ENCODE results near the gene LTBP1.

LTBP1 gene

DNA sequence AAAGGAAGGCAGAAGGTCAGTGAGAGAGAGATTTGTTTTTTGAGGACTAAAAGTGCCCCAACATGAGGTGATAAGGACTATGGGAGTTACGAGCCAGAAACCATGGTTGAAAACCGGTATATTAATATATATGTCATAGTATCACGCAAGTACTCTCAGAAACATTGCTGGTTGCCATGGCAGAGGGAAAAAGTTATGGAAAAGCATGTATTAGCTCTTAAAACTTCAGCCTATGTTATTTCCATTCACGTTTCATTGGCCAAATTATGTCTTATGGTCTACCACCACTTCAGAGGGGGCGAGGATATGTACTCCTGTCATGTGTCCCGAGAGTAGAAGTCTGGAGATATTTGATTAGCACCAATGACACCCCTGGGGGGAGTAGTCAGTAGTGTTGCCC is 125.9 kb downstream of the LTBP1 start:
- no peak overlapping the region for H3K27ac ChIP-seq (ENCODE audit: low read length)
- no peaks in the 10 kb centered on the region for H3K9me3 ChIP-seq (ENCODE audit: control insufficient read depth, low read depth, low read length)
- no peaks in the 10 kb centered on the region for H3K4me1 ChIP-seq (ENCODE audit: control insufficient read depth, low read depth, low read length)
- H3K4me3 ChIP-seq (ENCODE audit: low read length), result no peak overlapping the region
- H3K36me3 ChIP-seq (ENCODE audit: control insufficient read depth, low read depth, low read length), result no peaks in the 10 kb centered on the region
- no peak overlapping the region for H3K9ac ChIP-seq (ENCODE audit: low read length)
- no peaks in the 10 kb centered on the region for H3K27me3 ChIP-seq (ENCODE audit: control insufficient read depth, insufficient read depth, low read length)

DNA sequence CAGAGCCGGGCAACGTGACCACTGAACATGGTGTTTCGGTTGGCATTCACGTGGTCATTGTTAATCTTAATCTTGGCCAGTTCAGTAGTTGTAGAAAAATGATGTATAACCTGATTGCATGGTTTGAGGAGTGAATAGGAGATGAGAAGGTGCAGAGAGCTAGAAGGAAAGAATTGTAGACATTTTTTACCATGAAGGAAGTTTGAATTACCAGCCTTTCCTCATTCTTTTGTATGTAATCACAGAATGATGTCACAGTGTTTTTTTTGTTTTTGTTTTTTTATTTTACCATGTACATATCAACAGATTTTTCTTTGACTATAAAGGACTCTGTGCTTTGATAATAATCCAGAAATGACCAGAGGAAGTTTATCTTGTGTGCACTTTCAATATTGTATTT is 126.3 kb downstream of the LTBP1 start:
- H3K4me1 ChIP-seq (ENCODE audit: control insufficient read depth, low read depth, low read length), result no peaks in the 10 kb centered on the region
- H3K9ac ChIP-seq (ENCODE audit: low read length), result no peak overlapping the region
- no peaks in the 10 kb centered on the region for H3K36me3 ChIP-seq (ENCODE audit: control insufficient read depth, low read depth, low read length)
- H3K27ac ChIP-seq (ENCODE audit: low read length), result no peak overlapping the region
- no peaks in the 10 kb centered on the region for H3K9me3 ChIP-seq (ENCODE audit: control insufficient read depth, low read depth, low read length)
- H3K27me3 ChIP-seq (ENCODE audit: control insufficient read depth, insufficient read depth, low read length), result no peaks in the 10 kb centered on the region
- H3K4me3 ChIP-seq (ENCODE audit: low read length), result no peak overlapping the region

DNA sequence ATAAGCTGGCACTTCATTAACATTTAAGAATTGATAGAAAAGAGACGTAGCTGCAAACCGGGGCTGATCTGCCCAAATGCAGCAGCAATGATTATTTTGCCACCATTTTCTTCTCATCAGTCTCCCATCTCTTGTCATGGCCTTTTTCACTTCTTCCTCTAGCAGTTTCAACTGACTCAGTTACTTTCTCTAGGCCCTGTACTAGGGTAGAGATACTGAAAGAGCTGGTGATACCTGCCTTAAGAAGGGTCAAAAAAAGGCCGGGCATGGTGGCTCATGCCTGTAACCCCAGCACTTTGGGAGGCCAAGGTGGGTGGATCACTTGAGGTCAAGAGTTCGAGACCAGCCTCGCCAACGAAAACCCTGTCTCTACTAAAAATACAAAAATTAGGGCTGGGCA is 127.4 kb downstream of the LTBP1 start:
- H3K4me3 ChIP-seq (ENCODE audit: low read length), result no peak overlapping the region
- H3K27ac ChIP-seq (ENCODE audit: low read length), result no peak overlapping the region
- no peaks in the 10 kb centered on the region for H3K36me3 ChIP-seq (ENCODE audit: control insufficient read depth, low read depth, low read length)
- H3K4me1 ChIP-seq (ENCODE audit: control insufficient read depth, low read depth, low read length), result no peaks in the 10 kb centered on the region
- no peaks in the 10 kb centered on the region for H3K9me3 ChIP-seq (ENCODE audit: control insufficient read depth, low read depth, low read length)
- H3K9ac ChIP-seq (ENCODE audit: low read length), result no peak overlapping the region
- no peaks in the 10 kb centered on the region for H3K27me3 ChIP-seq (ENCODE audit: control insufficient read depth, insufficient read depth, low read length)

DNA sequence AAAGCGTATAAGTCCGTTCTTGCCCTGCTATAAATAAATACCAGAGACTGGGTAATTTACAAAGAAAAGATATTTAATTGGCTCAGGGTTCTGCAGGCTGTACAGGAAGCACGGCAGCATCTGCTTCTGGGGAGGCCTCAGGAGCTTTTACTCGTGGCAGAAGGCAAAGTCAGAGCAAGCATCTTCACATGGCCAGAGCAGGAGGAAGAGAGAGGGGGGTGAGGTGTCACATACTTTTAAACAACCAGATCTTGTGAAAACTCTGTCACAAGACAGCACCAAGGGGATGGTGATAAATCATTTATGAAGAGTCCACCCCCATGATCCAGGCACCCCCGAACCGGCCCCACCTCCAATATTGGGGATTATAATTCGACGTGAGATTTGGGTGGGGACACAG is 130.6 kb downstream of the LTBP1 start:
- Histone ChIP-seq H3K27ac (ENCODE audit: low read length) (no peak overlapping the region), H3K27me3 (ENCODE audit: control insufficient read depth, insufficient read depth, low read length) (no peaks in the 10 kb centered on the region), H3K4me3 (ENCODE audit: low read length) (no peak overlapping the region), H3K4me1 (ENCODE audit: control insufficient read depth, low read depth, low read length) (no peaks in the 10 kb centered on the region), H3K36me3 (ENCODE audit: control insufficient read depth, low read depth, low read length) (no peaks in the 10 kb centered on the region), H3K9me3 (ENCODE audit: control insufficient read depth, low read depth, low read length) (no peaks in the 10 kb centered on the region), H3K9ac (ENCODE audit: low read length) (no peak overlapping the region)

DNA sequence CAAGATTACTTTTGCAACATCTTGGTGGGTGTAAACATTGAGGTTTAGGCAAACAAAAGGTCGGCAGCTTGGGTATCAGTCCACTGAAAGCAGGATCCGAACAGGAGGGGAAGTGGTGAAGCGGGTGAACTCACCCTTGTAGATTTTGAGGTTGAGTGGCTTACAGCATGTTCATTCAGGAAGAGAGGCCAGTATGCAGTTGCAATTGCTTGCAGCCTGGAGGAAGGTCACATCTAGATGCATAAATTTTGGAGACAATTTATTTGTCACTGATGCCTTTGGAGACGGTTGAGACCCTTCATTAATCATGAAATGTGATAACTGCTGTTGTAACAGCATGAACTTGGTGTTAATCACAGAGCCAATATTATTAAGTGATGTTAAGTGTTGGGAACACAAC is 131.1 kb downstream of the LTBP1 start:
- no peaks in the 10 kb centered on the region for H3K9me3 ChIP-seq (ENCODE audit: control insufficient read depth, low read depth, low read length)
- H3K9ac ChIP-seq (ENCODE audit: low read length), result no peak overlapping the region
- H3K27ac ChIP-seq (ENCODE audit: low read length), result no peak overlapping the region
- no peak overlapping the region for H3K4me3 ChIP-seq (ENCODE audit: low read length)
- no peaks in the 10 kb centered on the region for H3K36me3 ChIP-seq (ENCODE audit: control insufficient read depth, low read depth, low read length)
- no peaks in the 10 kb centered on the region for H3K4me1 ChIP-seq (ENCODE audit: control insufficient read depth, low read depth, low read length)
- H3K27me3 ChIP-seq (ENCODE audit: control insufficient read depth, insufficient read depth, low read length), result peaks cover under 1% of the 10 kb centered on the region

DNA sequence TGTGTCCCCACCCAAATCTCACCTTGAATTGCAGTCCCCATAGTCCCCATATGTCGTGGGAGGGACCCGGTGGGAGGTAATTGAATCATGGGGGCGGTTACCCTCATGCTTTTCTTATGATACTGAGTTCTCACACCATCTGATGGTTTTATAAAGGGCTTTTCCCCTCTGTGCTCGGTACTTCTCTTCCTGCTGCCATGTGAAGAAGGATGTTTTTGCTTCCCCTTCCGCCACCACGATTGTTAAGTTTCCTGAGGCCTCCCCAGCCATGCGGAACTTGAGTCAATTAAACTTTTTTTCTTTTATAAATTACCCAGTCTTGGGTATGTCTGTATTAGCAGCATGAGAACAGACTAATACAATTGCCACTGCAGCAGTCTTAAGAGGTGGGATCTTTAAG is 134.9 kb downstream of the LTBP1 start:
- no peaks in the 10 kb centered on the region for H3K9me3 ChIP-seq (ENCODE audit: control insufficient read depth, low read depth, low read length)
- H3K27ac ChIP-seq (ENCODE audit: low read length), result no peak overlapping the region
- H3K27me3 ChIP-seq (ENCODE audit: control insufficient read depth, insufficient read depth, low read length), result peaks cover 12% of the 10 kb centered on the region
- no peak overlapping the region for H3K9ac ChIP-seq (ENCODE audit: low read length)
- H3K36me3 ChIP-seq (ENCODE audit: control insufficient read depth, low read depth, low read length), result no peaks in the 10 kb centered on the region
- H3K4me3 ChIP-seq (ENCODE audit: low read length), result no peak overlapping the region
- peaks cover 7% of the 10 kb centered on the region for H3K4me1 ChIP-seq (ENCODE audit: control insufficient read depth, low read depth, low read length)

DNA sequence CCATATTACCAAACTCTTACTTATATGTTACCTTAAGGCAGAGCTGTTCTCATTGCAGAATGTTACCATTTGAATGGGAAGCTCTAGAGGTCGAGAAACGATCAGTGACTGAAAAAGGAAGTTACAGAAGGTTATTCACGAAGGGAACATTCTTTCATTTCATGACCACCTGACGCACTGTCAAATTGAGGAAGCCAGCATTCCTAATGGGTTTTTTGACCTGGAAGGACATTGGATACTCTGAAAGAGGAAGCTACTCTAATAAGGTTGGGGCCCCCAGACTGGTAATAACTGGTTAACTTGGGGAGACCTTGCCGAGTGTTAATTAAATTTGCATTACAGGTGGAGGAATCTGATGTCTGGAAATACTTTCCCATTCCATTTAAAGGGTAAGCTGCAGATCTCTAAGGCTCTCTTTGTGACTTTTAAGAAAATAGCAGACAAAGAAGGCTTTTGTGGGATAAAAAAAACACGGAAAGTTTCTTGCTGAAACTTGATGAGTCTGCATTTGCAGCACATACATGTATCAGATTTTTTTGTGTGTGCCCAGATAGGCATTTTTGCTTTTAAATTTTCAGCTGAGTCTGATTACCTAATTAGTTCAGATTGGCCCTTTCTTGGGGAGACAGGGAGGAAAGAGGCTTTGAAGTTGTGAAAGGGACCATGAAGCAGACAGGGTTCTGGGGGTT is 137.1 kb downstream of the LTBP1 start:
- Histone ChIP-seq H3K27me3 (ENCODE audit: control insufficient read depth, insufficient read depth, low read length) (peaks cover 12% of the 10 kb centered on the region), H3K36me3 (ENCODE audit: control insufficient read depth, low read depth, low read length) (no peaks in the 10 kb centered on the region), H3K4me1 (ENCODE audit: control insufficient read depth, low read depth, low read length) (peaks cover 7% of the 10 kb centered on the region), H3K9me3 (ENCODE audit: control insufficient read depth, low read depth, low read length) (no peaks in the 10 kb centered on the region), H3K27ac (ENCODE audit: low read length) (no peak overlapping the region), H3K9ac (ENCODE audit: low read length) (no peak overlapping the region), H3K4me3 (ENCODE audit: low read length) (no peak overlapping the region)

DNA sequence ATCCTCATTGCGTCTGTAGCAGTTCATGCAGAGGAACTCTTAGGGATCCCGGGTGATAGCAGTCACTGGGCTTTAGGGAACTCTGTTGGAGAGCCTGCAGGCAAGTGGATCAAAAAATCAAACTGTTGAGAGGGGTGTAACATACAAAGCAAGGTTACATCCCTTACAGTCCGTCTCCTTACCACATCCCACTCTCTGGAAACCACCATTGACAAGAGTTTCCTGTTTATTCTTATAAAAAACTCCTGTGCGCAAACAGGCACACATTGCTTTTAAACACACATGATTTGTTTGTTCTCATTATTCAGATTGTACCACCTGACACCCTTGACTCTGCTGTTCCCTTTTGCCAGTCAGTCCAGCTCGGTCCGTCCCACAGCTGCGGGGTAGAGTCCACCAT is 137.7 kb downstream of the LTBP1 start:
- Histone ChIP-seq H3K9ac (ENCODE audit: low read length) (no peak overlapping the region), H3K9me3 (ENCODE audit: control insufficient read depth, low read depth, low read length) (no peaks in the 10 kb centered on the region), H3K27me3 (ENCODE audit: control insufficient read depth, insufficient read depth, low read length) (peaks cover 12% of the 10 kb centered on the region), H3K4me1 (ENCODE audit: control insufficient read depth, low read depth, low read length) (peaks cover 7% of the 10 kb centered on the region), H3K36me3 (ENCODE audit: control insufficient read depth, low read depth, low read length) (no peaks in the 10 kb centered on the region), H3K27ac (ENCODE audit: low read length) (no peak overlapping the region), H3K4me3 (ENCODE audit: low read length) (no peak overlapping the region)

DNA sequence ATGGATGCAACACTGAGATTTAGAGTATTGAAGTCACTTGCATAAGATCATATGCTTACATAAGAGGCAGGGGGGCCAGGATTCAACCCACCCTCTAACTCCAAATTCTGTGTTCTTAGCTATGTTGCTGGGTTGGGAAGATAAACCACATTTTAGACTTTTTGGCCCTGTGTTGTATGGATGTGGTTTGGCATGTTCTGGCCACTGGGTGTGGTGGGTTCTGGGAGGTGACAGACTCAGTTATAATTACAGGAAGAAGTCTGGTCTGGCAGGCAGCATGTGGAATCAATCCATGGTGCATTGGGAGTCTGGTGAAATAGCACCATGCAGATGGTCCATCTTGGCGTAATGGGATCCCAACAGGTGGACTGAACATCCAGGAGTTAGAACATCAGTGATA is 138.9 kb downstream of the LTBP1 start:
- H3K4me3 ChIP-seq (ENCODE audit: low read length), result no peak overlapping the region

DNA sequence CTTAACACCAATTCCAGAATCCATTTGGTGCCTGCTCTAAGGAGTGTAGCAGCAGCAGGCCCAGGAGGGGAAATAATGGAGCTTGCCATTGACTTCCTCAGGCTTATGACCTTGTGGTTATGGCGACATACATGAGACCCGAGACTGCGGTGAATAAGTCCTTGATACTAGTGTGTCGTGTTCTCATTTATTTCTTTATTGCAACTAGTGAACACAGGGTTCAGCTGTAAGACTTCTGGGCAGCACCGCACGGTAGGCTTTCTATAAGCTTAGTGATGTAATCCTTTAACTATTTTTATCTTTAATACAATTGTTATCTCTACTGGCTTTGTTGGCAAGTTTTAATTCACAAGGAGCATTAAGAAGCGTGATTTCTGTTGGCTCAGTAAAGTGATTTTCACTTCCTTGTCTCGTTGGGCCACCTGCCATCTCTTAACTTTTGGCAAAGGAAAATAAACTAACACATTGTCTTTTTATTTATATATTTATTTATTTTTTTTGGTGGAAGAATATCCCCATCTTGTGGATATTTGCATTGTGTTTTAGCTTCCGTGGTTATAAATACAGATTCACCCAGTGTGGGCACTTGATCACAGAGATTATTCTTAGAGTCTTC is 139.8 kb downstream of the LTBP1 start:
- Histone ChIP-seq H3K27ac (ENCODE audit: low read length) (no peak overlapping the region), H3K4me3 (ENCODE audit: low read length) (no peak overlapping the region), H3K36me3 (ENCODE audit: control insufficient read depth, low read depth, low read length) (no peaks in the 10 kb centered on the region), H3K27me3 (ENCODE audit: control insufficient read depth, insufficient read depth, low read length) (peaks cover 12% of the 10 kb centered on the region), H3K9me3 (ENCODE audit: control insufficient read depth, low read depth, low read length) (no peaks in the 10 kb centered on the region), H3K4me1 (ENCODE audit: control insufficient read depth, low read depth, low read length) (peaks cover 7% of the 10 kb centered on the region), H3K9ac (ENCODE audit: low read length) (no peak overlapping the region)

More for the DNA sequence above, 138.9 kb downstream of the LTBP1 start:
- no peak overlapping the region for H3K9ac ChIP-seq (ENCODE audit: low read length)
- peaks cover 7% of the 10 kb centered on the region for H3K4me1 ChIP-seq (ENCODE audit: control insufficient read depth, low read depth, low read length)
- H3K36me3 ChIP-seq (ENCODE audit: control insufficient read depth, low read depth, low read length), result no peaks in the 10 kb centered on the region
- no peaks in the 10 kb centered on the region for H3K9me3 ChIP-seq (ENCODE audit: control insufficient read depth, low read depth, low read length)
- peaks cover 12% of the 10 kb centered on the region for H3K27me3 ChIP-seq (ENCODE audit: control insufficient read depth, insufficient read depth, low read length)
- no peak overlapping the region for H3K27ac ChIP-seq (ENCODE audit: low read length)

DNA sequence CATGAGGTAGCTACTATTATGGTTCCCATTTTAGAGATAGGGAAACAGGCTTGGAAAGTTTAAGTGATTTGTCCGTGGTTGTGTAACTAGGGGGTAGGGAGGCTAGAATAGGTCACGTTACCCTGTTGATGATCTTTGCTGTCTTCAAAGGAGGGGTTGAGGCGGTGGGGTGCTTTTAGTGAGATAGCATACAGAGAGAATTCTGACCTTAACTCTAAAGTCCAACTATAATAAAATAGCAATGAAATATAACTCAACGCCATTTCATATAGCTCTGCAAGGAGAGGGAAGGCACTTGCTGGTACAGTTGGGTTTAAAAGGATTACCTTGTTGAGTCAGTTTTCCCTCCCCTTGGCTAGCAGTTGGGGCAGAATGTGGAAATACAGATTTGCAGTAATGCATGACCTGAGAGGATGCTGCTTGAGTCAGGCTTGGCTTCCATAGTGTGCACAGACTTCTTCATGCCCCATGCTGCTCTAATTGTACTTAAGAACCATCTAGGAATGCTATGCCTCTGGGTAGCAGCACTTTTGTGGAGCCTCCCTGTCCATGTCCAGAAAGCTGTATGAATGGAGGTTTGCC is 143.9 kb downstream of the LTBP1 start:
- Histone ChIP-seq H3K9ac (ENCODE audit: low read length) (no peak overlapping the region), H3K36me3 (ENCODE audit: control insufficient read depth, low read depth, low read length) (no peaks in the 10 kb centered on the region), H3K27me3 (ENCODE audit: control insufficient read depth, insufficient read depth, low read length) (no peaks in the 10 kb centered on the region), H3K9me3 (ENCODE audit: control insufficient read depth, low read depth, low read length) (no peaks in the 10 kb centered on the region), H3K4me3 (ENCODE audit: low read length) (no peak overlapping the region), H3K27ac (ENCODE audit: low read length) (no peak overlapping the region), H3K4me1 (ENCODE audit: control insufficient read depth, low read depth, low read length) (no peaks in the 10 kb centered on the region)
